Measurements from ENCODE around the gene PRSS2.

The PRSS2 gene

DNA sequence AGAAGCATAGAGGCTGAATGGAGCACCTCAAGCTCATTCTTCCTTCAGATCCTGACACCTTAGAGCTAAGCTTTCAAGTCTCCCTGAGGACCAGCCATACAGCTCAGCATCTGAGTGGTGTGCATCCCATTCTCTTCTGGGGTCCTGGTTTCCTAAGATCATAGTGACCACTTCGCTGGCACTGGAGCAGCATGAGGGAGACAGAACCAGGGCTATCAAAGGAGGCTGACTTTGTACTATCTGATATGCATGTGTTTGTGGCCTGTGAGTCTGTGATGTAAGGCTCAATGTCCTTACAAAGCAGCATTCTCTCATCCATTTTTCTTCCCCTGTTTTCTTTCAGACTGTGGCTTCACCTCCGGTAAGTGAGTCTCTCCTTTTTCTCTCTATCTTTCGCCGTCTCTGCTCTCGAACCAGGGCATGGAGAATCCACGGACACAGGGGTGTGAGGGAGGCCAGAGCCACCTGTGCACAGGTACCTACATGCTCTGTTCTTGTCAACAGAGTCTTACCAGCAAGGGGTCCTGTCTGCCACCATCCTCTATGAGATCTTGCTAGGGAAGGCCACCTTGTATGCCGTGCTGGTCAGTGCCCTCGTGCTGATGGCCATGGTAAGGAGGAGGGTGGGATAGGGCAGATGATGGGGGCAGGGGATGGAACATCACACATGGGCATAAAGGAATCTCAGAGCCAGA lies 31.0 kb downstream of the PRSS2 start:
- DNase-seq (ENCODE audit: low read depth) = no peak

DNA sequence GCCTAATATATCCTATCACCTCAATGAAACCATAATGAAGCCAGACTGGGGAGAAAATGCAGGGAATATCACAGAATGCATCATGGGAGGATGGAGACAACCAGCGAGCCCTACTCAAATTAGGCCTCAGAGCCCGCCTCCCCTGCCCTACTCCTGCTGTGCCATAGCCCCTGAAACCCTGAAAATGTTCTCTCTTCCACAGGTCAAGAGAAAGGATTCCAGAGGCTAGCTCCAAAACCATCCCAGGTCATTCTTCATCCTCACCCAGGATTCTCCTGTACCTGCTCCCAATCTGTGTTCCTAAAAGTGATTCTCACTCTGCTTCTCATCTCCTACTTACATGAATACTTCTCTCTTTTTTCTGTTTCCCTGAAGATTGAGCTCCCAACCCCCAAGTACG lies 31.5 kb downstream of the PRSS2 start:
- DNase-seq (ENCODE audit: low read depth) = no peak

DNA sequence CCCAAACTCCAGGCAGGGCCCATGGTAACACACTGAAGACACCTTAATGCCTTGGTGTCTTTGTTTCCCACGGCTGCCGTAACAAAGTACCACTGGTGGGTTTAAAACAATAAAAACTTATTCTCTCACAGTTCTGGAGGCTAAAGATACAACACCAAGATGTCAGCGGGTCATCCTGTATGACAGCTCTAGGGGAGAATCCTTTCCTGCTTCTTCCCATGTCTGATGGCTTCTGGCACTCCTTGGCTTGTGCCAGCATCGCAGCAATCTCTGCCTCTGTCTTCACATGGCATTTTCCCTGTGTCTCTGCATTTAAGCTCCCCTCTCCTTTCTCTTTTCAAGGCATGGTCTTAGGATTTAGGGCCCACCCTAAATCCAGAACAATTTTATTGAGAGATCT lies 33.1 kb downstream of the PRSS2 start:
- DNase-seq (ENCODE audit: low read depth) = no peak

GRCh38 chr7:142804728-142805207 lies 34.0 kb downstream of the PRSS2 start:
- no peak for DNase-seq (ENCODE audit: low read depth)

GRCh38 chr7:142805350-142806021 lies 34.7 kb downstream of the PRSS2 start:
- no peak for DNase-seq (ENCODE audit: low read depth)

DNA sequence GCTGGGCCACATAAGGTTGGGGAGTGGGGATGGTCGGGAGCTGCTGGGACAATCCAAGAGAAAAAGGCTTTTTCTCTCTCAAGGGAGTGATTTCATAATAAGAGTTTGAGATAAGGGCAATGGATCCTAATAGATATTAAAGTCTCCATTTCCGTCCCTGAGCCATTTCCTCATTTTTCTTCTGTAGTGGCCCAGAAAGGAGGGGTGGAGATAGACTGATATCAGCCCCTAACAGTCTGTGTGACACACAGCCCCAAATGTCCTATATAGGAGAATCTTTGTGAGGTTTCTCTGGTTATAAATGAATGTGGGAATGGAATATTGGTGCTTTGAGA lies 35.2 kb downstream of the PRSS2 start:
- no peak for DNase-seq (ENCODE audit: low read depth)

- DNase-seq (ENCODE audit: low read depth) = no peak
These were observed 36.2 kb downstream of the PRSS2 start for GRCh38 chr7:142806957-142807356.

GRCh38 chr7:142807855-142808460 lies 37.2 kb downstream of the PRSS2 start:
- DNase-seq (ENCODE audit: low read depth) = peak; percentile 48

- no peak for DNase-seq (ENCODE audit: low read depth)
These were observed 37.7 kb downstream of the PRSS2 start for GRCh38 chr7:142808461-142808801.

- DNase-seq (ENCODE audit: low read depth) = peak; percentile 96
These were observed 38.2 kb downstream of the PRSS2 start for GRCh38 chr7:142808802-142809583.

- no peak for DNase-seq (ENCODE audit: low read depth)
These were observed 38.9 kb downstream of the PRSS2 start for GRCh38 chr7:142809671-142810070.

GRCh38 chr7:142811154-142811737 lies 40.5 kb downstream of the PRSS2 start:
- no peak for DNase-seq (ENCODE audit: low read depth)

DNA sequence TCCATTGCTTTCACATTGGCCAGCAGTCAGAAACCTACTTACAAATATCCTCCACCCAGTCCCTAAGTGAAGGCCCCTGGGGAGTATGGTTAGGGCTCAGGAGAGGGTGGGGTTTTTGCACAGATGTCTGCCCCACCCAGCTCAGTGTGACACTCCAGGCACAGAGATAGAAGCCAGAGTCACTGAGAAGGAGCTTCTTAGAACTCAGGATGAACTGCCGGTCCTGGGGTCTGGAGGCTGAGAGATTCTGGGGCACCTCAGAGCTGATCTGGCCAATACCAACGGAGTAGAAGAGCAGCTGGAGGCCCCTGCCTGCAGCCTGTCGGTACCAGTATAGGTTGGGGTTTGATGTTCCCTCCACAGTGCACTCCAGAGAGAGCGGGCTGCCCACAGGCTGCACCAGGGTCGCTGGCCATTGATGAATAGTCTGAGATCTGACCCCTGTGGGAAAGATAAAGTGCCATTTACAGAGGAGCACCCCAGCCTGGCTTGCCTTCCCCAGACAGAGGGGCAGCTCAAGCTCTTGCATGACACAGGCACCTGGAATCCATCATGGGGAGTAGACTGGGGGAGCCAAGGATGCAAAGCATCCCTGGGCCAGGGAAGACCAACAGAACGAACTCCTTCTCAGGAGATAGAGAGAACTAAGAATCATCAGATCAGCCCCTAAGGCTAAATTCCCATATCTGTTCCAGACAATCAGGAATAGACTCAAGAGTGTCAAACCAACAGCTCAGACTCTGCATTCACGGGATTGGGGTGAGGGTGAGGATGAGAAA lies 41.9 kb downstream of the PRSS2 start:
- no peak for DNase-seq (ENCODE audit: low read depth)

DNA sequence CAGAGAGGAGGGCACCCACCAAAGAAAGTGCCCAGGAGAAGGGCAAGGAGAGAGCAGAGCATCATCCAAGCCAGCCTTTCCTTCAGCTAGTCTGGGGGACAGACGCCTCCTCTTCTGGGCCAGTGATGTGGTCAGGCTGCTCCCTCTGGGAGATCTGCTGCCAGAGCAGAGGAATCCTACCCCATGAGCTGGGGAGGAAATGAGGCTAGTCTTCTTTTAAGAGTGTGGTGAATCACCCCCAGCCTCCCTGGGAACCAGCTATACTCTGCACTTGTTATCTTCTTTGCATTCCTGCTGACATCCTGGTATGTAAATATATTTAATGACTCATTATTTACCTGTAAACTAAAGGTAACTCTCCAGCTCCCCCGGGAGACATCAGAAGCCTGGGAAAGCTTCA lies 42.5 kb downstream of the PRSS2 start:
- DNase-seq (ENCODE audit: low read depth) = no peak

DNA sequence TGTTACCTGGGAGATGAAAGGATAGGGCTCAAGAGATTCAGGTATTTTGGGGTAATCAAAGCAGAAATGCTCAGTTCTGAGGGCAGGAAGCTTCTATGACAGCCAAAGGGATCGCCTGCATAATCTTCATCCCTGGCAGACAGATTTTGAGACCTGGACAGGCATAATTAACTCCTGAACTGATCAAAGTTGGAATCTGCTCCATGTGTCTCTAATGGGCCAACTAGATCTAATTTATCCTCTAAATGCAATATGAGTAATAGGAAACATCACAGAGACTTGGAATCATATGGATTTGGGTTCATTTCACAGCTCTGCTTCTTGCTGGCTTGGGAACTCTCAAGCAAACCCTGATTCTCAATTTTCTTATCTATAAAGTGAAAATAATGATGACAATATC lies 42.9 kb downstream of the PRSS2 start:
- DNase-seq (ENCODE audit: low read depth) = no peak

- no peak for DNase-seq (ENCODE audit: low read depth)
These were observed 43.7 kb downstream of the PRSS2 start for GRCh38 chr7:142814451-142814850.

GRCh38 chr7:142815134-142815533 lies 44.4 kb downstream of the PRSS2 start:
- DNase-seq (ENCODE audit: low read depth) = no peak

GRCh38 chr7:142817506-142817905 lies 46.7 kb downstream of the PRSS2 start:
- no peak for DNase-seq (ENCODE audit: low read depth)

- DNase-seq (ENCODE audit: low read depth) = no peak
These were observed 48.8 kb downstream of the PRSS2 start for GRCh38 chr7:142819530-142819929.

DNA sequence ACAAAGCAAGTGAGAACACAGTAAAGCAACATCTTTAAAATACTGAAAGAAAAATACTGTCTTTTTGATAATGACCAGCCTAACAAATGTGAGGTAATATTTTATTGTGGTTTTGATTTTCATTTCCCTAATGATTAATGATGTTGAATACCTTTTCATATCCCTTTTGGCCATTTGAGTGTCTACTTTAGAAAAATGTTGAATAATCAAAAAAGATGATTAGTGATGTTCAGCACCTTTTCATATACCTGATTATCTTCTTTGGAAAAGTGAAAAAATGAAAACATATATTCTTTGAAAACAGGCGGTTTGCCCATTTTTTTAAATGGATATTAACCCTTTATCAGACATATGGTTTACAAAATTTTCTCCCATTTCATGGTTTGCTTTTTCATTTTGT lies 51.9 kb downstream of the PRSS2 start:
- DNase-seq (ENCODE audit: low read depth) = no peak

Measured in T-helper 22 cell (primary cell).